ENCODE measurements around the gene BST2. TPM values are rescaled to one million over a fixed set of nuclear protein-coding genes. Genes with fewer than 3 reads are reported as not detected.

BST2 gene
- total RNA-seq, 2 donors from 2014 or later: 34.3 to 43.6 TPM

DNA sequence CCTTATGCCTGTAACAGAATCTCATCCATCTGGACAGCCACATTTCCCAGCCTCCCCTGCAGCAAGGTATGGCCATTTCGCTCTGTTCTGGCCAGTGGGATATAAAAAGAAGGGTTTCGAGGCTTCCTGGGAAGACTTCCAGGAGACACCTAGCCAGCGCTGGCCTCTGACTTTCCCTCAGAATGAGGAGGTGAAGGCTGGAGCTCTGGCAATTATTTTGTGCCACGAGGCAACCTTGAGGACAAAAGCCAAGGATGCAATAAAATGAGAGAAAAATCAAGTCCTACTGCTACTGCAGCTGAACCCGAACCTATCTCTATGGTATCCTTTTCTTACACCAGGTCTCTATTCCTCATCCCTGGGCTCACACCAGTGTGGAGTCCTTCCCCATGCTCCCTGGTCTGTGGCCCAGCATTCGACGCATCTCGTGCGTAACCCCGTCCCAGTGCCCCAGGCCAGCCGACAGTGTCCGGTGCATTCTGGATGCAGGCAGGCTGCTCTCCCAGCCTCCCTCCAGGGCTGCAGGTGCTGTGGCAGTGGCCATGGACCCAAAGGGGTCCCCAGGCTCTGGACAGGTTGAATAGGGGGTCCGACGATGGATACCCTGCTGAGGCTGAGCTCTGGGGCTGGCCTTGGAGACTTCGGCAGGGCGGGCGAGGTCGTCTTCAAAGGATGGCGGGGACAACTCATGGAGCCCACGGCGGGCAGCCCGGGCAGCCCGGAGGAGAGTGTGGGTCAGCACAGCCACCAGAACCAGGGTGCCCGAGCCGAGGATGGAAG lies 30.9 kb upstream of the BST2 start:
- H3K9me3 ChIP-seq: no peaks in the 10 kb centered on the region
- no peak for ATAC-seq
- H3K4me3 ChIP-seq: no peak overlapping the region
- 93 to 98% methylated on average over 20 to 25 of the region's 25 CpGs for WGBS, 2 donors
- no peak for DNase-seq
- TF ChIP-seq POLR2A (IDR thresholded peaks at IDR 0.05): no peak
- TF ChIP-seq, protein P1, sequence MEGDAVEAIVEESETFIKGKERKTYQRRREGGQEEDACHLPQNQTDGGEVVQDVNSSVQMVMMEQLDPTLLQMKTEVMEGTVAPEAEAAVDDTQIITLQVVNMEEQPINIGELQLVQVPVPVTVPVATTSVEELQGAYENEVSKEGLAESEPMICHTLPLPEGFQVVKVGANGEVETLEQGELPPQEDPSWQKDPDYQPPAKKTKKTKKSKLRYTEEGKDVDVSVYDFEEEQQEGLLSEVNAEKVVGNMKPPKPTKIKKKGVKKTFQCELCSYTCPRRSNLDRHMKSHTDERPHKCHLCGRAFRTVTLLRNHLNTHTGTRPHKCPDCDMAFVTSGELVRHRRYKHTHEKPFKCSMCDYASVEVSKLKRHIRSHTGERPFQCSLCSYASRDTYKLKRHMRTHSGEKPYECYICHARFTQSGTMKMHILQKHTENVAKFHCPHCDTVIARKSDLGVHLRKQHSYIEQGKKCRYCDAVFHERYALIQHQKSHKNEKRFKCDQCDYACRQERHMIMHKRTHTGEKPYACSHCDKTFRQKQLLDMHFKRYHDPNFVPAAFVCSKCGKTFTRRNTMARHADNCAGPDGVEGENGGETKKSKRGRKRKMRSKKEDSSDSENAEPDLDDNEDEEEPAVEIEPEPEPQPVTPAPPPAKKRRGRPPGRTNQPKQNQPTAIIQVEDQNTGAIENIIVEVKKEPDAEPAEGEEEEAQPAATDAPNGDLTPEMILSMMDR (IDR thresholded peaks at IDR 0.05): no peak
- H3K27me3 ChIP-seq: no peaks in the 10 kb centered on the region
- H3K4me1 ChIP-seq: no peaks in the 10 kb centered on the region
- H3K36me3 ChIP-seq (replicated peaks in 1 of 2; ENCODE audit: insufficient read depth in 1 of 2, low read depth in 2 of 2): no peaks in the 10 kb centered on the region
- H3K27ac ChIP-seq: no peak overlapping the region
- intact Hi-C loops (cut with DNase I): no loop called here

DNA sequence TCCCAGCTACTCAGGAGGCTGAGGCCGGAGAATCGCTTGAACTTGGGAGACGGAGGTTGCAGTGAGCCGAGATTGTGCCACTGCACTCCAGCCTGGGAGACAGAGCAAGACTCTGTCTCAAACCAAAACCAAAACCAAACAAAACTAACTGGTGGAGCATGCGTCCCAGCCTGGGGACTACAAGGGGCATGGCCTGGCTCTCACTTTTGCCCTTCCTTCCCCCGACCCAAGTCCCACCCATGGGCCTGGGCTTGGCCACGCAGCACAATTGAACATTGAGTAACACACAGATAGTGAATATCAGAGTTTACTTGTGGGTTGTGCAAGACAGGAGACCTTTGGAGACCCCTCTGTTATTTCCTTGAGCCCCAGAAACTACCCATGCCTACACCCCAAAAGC lies 29.8 kb upstream of the BST2 start:
- Histone ChIP-seq H3K36me3 (replicated peaks in 1 of 2; ENCODE audit: insufficient read depth in 1 of 2, low read depth in 2 of 2) (no peaks in the 10 kb centered on the region), H3K27me3 (no peaks in the 10 kb centered on the region), H3K9me3 (no peaks in the 10 kb centered on the region), H3K27ac (no peak overlapping the region), H3K4me3 (no peak overlapping the region), H3K4me1 (no peaks in the 10 kb centered on the region)
- intact Hi-C loops (cut with DNase I): no loop called here
- DNase-seq (no peak), ATAC-seq (no peak)
- TF ChIP-seq, protein P1 (IDR thresholded peaks at IDR 0.05): no peak
- TF ChIP-seq POLR2A (IDR thresholded peaks at IDR 0.05): no peak
- WGBS, 2 donors: 80 to 86% methylated on average over 7 of the region's 7 CpGs

DNA sequence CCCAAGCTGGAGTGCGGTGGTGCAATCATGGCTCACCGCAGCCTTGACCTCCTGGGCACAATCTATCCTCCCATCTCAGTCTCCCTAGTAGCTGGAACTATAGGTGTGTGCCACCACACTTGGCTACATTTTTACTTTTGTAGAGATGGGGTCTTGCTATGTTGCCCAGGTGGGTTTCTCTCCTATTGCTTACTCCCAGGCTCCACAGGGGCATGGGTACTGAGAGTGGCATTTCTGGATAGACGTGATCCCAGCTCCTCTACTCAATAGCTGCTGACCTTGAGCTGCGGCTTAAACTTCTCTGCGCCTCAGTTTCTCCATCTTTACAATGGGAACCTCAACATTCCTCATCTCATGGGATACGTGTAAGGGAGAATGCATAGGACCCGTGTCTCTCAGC lies 26.0 kb upstream of the BST2 start:
- intact Hi-C loops (cut with DNase I): no loop called here
- Histone ChIP-seq H3K36me3 (replicated peaks in 1 of 2; ENCODE audit: insufficient read depth in 1 of 2, low read depth in 2 of 2) (no peaks in the 10 kb centered on the region), H3K27me3 (no peaks in the 10 kb centered on the region), H3K9me3 (no peaks in the 10 kb centered on the region), H3K4me1 (no peaks in the 10 kb centered on the region), H3K27ac (no peak overlapping the region), H3K4me3 (no peak overlapping the region)
- no peak for DNase-seq
- no peak for ATAC-seq
- TF ChIP-seq, protein P1 (IDR thresholded peaks at IDR 0.05): no peak
- TF ChIP-seq POLR2A (IDR thresholded peaks at IDR 0.05): no peak
- WGBS, 2 donors: 86% methylated on average over 5 to 7 of the region's 7 CpGs

DNA sequence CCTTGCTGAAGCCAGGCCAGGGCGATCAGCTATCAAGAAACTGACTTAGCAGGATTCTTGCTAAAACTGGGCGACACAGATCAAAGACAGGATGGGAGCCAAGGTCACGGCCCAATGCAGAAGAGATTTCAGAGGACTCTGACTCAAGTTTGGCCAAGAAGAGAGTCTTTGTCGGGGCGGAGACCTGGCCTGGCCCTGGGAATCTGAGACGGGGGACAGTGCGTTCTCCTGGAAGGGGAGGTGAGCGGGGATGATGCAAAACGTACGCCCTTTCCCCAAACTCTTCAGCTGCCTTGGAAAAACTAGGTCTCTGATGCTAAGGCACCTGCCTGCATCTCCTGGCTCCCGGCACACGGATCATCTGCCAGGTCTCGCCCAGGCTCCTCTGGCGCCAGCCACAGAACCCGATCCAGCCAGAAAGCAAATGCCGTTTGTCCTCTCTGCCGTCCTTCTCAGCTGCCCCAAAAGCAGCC lies 24.2 kb upstream of the BST2 start:
- no peaks in the 10 kb centered on the region for H3K4me1 ChIP-seq
- no peak overlapping the region for H3K4me3 ChIP-seq
- no peaks in the 10 kb centered on the region for H3K27me3 ChIP-seq
- no peaks in the 10 kb centered on the region for H3K36me3 ChIP-seq (replicated peaks in 1 of 2; ENCODE audit: insufficient read depth in 1 of 2, low read depth in 2 of 2)
- 58 to 61% methylated on average over 14 to 17 of the region's 17 CpGs for WGBS, 2 donors
- no peak for TF ChIP-seq POLR2A (IDR thresholded peaks at IDR 0.05)
- TF ChIP-seq, protein P1 (IDR thresholded peaks at IDR 0.05): no peak
- intact Hi-C loops (cut with DNase I): no loop called here
- DNase-seq (no peak), ATAC-seq (no peak)
- H3K27ac ChIP-seq: no peak overlapping the region
- no peaks in the 10 kb centered on the region for H3K9me3 ChIP-seq

Measured in body of pancreas (tissue), 4 donors.